Occipital lobe (tissue), 2 donors: ENCODE results near the gene HIBADH. TPM values are rescaled to one million over a fixed set of nuclear protein-coding genes. Genes with fewer than 3 reads are reported as not detected.
"Not testable (repeated sequence)": the region's sequence is repeated elsewhere in the genome, so short reads cannot be mapped to it uniquely, and the experiment has no call there.

Experiments
- DNase-seq: peaks from one replicate; lab custom pipeline; 2025; lab: John Stamatoyannopoulos, UW
- total RNA-seq: library from RNA; depleted of rRNA; stranded (reverse); fragments of >200 nt; gene quantifications from one replicate; pipeline ENCODE4 v1.2.3, GENCODE V29; 2014

Gene HIBADH
- total RNA-seq, 1 donor from 2014 or later, result 14.7 TPM

GRCh38 chr7:27680610-27681009, 17.9 kb upstream of the HIBADH start:
- no peak for DNase-seq

- DNase-seq, result no peak
These were observed 16.1 kb upstream of the HIBADH start for GRCh38 chr7:27678617-27679260.

- no peak for DNase-seq
These were observed 15.4 kb upstream of the HIBADH start for GRCh38 chr7:27677912-27678612.

- DNase-seq, result not testable (repeated sequence)
These were observed 11.4 kb upstream of the HIBADH start for GRCh38 chr7:27674126-27674525.

- DNase-seq, result no peak
These were observed 9.0 kb upstream of the HIBADH start for GRCh38 chr7:27671675-27672074.

- DNase-seq, result no peak
These were observed 8.0 kb upstream of the HIBADH start for GRCh38 chr7:27670676-27671075.

GRCh38 chr7:27670177-27670576, 7.5 kb upstream of the HIBADH start:
- no peak for DNase-seq

GRCh38 chr7:27665531-27665930, 2.8 kb upstream of the HIBADH start:
- no peak for DNase-seq

GRCh38 chr7:27663989-27664331, 1.3 kb upstream of the HIBADH start:
- DNase-seq, result no peak

- peak; percentile 16 for DNase-seq
These were observed 733 bp downstream of the HIBADH start for GRCh38 chr7:27661811-27662489.

GRCh38 chr7:27656724-27657123, 6.0 kb downstream of the HIBADH start:
- DNase-seq, result no peak

GRCh38 chr7:27655184-27655583, 7.5 kb downstream of the HIBADH start:
- DNase-seq, result no peak

GRCh38 chr7:27652518-27652917, 10.2 kb downstream of the HIBADH start:
- no peak for DNase-seq

- DNase-seq, result no peak
These were observed 11.0 kb downstream of the HIBADH start for GRCh38 chr7:27651702-27652101.

GRCh38 chr7:27650283-27650682, 12.4 kb downstream of the HIBADH start:
- DNase-seq, result no peak

- no peak for DNase-seq
These were observed 15.2 kb downstream of the HIBADH start for GRCh38 chr7:27647489-27647888.

- DNase-seq, result no peak
These were observed 15.6 kb downstream of the HIBADH start for GRCh38 chr7:27647046-27647445.

- no peak for DNase-seq
These were observed 20.4 kb downstream of the HIBADH start for GRCh38 chr7:27642271-27642670.

GRCh38 chr7:27641581-27642230, 21.0 kb downstream of the HIBADH start:
- DNase-seq, result no peak

- DNase-seq, result no peak
These were observed 21.7 kb downstream of the HIBADH start for GRCh38 chr7:27640884-27641574.

GRCh38 chr7:27639851-27640250, 22.8 kb downstream of the HIBADH start:
- DNase-seq, result no peak

- not testable (repeated sequence) for DNase-seq
These were observed 23.6 kb downstream of the HIBADH start for GRCh38 chr7:27639048-27639447.
